HG03066 (cell line): ENCODE measurements around the gene FOXF2.

Source experiments
- ATAC-seq: cut with Tn5 transposase; IDR thresholded peaks from one replicate; pipeline ENCODE4 v1.9.1; 2021; ENCODE audit warnings: low read depth; ENCODE audit not compliant: unreplicated experiment

FOXF2 gene

DNA sequence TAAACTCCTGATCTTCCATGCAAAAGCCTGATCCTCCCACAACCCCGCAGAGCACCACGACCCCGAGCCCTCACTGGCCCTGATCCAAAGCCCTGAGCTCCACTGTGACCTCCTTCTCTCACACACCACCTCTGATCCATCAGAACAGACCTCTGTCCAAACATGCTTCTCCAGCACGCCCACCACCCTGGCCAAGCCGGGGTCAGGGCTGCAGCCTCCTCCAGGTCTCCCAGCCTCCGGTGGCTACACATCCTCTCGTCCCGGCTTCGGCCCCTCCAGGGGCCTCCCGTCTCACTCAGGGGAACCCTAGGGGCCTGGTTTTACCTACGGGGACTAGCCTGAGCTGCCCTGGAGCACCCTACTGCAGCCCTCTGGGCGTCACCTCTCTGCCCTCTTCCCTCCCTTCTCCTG lies 49.1 kb downstream of the FOXF2 start:
- no peak for ATAC-seq

DNA sequence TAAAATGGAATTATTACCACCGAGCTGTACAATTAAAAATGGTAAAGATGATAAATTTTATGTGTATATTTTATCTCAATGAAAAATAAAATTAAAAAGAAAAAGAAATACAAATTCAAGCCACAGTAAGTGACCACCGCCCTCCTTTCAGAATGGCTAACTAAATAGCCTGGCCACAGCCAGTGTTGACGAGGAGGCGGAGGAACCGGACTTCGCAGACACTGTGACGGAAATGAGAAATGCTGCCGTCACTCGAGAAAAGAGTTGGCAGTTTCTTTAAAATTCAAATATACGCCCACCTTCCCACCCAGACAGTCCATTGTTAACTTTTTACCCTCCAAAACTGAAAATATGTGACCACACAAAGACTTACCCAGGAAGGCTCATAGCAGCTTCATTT lies 50.0 kb downstream of the FOXF2 start:
- ATAC-seq = no peak

DNA sequence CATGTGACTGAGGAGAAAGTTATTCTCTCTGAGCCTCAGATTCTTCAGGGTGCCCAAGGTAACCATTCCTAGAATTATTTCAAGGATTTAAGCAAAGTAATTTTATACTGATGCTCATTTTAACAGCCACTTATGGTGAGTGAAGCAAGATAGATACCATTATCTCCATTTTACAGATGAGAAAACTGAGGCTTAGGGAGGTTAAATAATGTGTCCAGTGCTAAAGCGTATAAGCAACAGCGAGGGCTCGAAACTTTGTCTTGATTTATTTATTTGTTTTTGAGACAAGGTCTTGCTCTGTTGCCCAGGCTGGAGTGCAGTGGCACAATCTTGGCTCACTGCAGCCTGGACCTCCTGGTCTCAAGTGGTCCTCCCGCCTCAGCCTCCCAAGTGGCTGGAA lies 53.6 kb downstream of the FOXF2 start:
- ATAC-seq = no peak
